ENCODE results near the gene EVX2.

The EVX2 gene

GRCh38 chr2:176083796-176084261, at the start of gene EVX2:
Gene EVX2 (minus strand): TSS chr2:176083962. CDS start chr2:176083776, 186 bp downstream.
- DNase-seq, result no peak

GRCh38 chr2:176133389-176133788, 49.6 kb upstream of the EVX2 start:
- no peak for DNase-seq

GRCh38 chr2:176132205-176133171, 48.7 kb upstream of the EVX2 start:
- DNase-seq, result peak; percentile 27

- no peak for DNase-seq
Measured at GRCh38 chr2:176131848-176132158, 48.0 kb upstream of the EVX2 start.

GRCh38 chr2:176130957-176131847, 47.4 kb upstream of the EVX2 start:
- DNase-seq, result no peak

GRCh38 chr2:176130147-176130956, 46.6 kb upstream of the EVX2 start:
- DNase-seq, result no peak

GRCh38 chr2:176129813-176130146, 46.0 kb upstream of the EVX2 start:
- DNase-seq, result no peak

GRCh38 chr2:176128982-176129796, 45.4 kb upstream of the EVX2 start, which contains the start of gene HOXD8:
Gene HOXD8 (plus strand): TSS chr2:176129705. CDS start chr2:176130367, 662 bp downstream.
- no peak for DNase-seq

- no peak for DNase-seq
Measured at GRCh38 chr2:176128172-176128981, 44.6 kb upstream of the EVX2 start.

GRCh38 chr2:176127774-176128072, 44.0 kb upstream of the EVX2 start:
- no peak for DNase-seq

GRCh38 chr2:176126929-176127773, 43.4 kb upstream of the EVX2 start:
- peak; percentile 67 for DNase-seq

- DNase-seq, result no peak
Measured at GRCh38 chr2:176125772-176126054, 42.0 kb upstream of the EVX2 start.

GRCh38 chr2:176124947-176125771, 41.4 kb upstream of the EVX2 start:
- no peak for DNase-seq

- DNase-seq, result no peak
Measured at GRCh38 chr2:176124110-176124946, 40.6 kb upstream of the EVX2 start.

GRCh38 chr2:176123411-176124109, 39.8 kb upstream of the EVX2 start:
- DNase-seq, result no peak

- DNase-seq, result no peak
Measured at GRCh38 chr2:176122683-176123410, 39.1 kb upstream of the EVX2 start, which contains the start of gene HOXD9. Gene HOXD9 (plus strand): TSS chr2:176122719. CDS start chr2:176122769, 50 bp downstream.

Data from CD4-positive, alpha-beta T cell treated with Interleukin-12 subunit alpha and Interleukin-12 subunit beta, for 1 hour (primary cell).